NCI-H1092 treated with DMSO at 0.1 percent for 48 hours (cell line): ENCODE measurements around the gene ATP10A.

ENCODE experiments used
- DNase-seq: peaks from one replicate; lab custom pipeline; 2025; lab: John Stamatoyannopoulos, UW

ATP10A gene

GRCh38 chr15:25738171-25738965 lies 124.8 kb downstream of the ATP10A start:
- DNase-seq, result no peak

- no peak for DNase-seq
Measured at GRCh38 chr15:25737218-25737643, 125.9 kb downstream of the ATP10A start.

GRCh38 chr15:25736461-25736860 lies 126.7 kb downstream of the ATP10A start:
- no peak for DNase-seq

- no peak for DNase-seq
Measured at GRCh38 chr15:25735550-25736384, 127.4 kb downstream of the ATP10A start.

GRCh38 chr15:25734680-25735355 lies 128.3 kb downstream of the ATP10A start:
- no peak for DNase-seq

- no peak for DNase-seq
Measured at GRCh38 chr15:25733856-25734679, 129.1 kb downstream of the ATP10A start.

- no peak for DNase-seq
Measured at GRCh38 chr15:25733036-25733855, 129.9 kb downstream of the ATP10A start.

- DNase-seq, result no peak
Measured at GRCh38 chr15:25732191-25732590, 130.9 kb downstream of the ATP10A start.

GRCh38 chr15:25731411-25731810 lies 131.7 kb downstream of the ATP10A start:
- DNase-seq, result no peak

GRCh38 chr15:25730918-25731317 lies 132.2 kb downstream of the ATP10A start:
- no peak for DNase-seq

- no peak for DNase-seq
Measured at GRCh38 chr15:25728816-25729215, 134.3 kb downstream of the ATP10A start.

- no peak for DNase-seq
Measured at GRCh38 chr15:25727867-25728600, 135.1 kb downstream of the ATP10A start.

GRCh38 chr15:25727116-25727515 lies 136.0 kb downstream of the ATP10A start:
- no peak for DNase-seq

- DNase-seq, result no peak
Measured at GRCh38 chr15:25725758-25726157, 137.4 kb downstream of the ATP10A start.

- DNase-seq, result no peak
Measured at GRCh38 chr15:25724899-25725298, 138.2 kb downstream of the ATP10A start.

- no peak for DNase-seq
Measured at GRCh38 chr15:25721605-25721955, 141.5 kb downstream of the ATP10A start.

GRCh38 chr15:25719101-25719985 lies 143.8 kb downstream of the ATP10A start:
- DNase-seq, result no peak

- no peak for DNase-seq
Measured at GRCh38 chr15:25718597-25718996, 144.5 kb downstream of the ATP10A start.

GRCh38 chr15:25718169-25718536 lies 145.0 kb downstream of the ATP10A start:
- DNase-seq, result no peak
